ENCODE measurements around the gene GRB2. TPM values are rescaled to one million over a fixed set of nuclear protein-coding genes. Genes with fewer than 3 reads are reported as not detected.

The GRB2 gene
- total and polyA plus RNA-seq, 8 donors, result 18.5 to 64.7 (median 30.8) TPM

GRCh38 chr17:75400326-75400939 is 5.0 kb downstream of the GRB2 start:
- FAIRE-seq (no peak), ATAC-seq (no peak), DNase-seq (peak in 1 of 6 donors; percentile 1)
- Histone ChIP-seq H3K4me3 (no peak overlapping the region), H3K36me3 (no peaks in the 10 kb centered on the region), H3K4me1 (peaks cover 2 to 19% (median 11%) of the 10 kb centered on the region in 3 donors), H3K27ac (no peak overlapping the region), H3K27me3 (no peaks in the 10 kb centered on the region), H3K9me3 (no peaks in the 10 kb centered on the region)
- WGBS, 2 donors, result 92 to 94% methylated on average over 8 of the region's 8 CpGs
- intact Hi-C loops (cut with DNase I), result no loop called here
- no peak for TF ChIP-seq CTCF (IDR thresholded peaks at IDR 0.05)

- H3K27me3 ChIP-seq, result no peaks in the 10 kb centered on the region
- no peaks in the 10 kb centered on the region for H3K9me3 ChIP-seq
- H3K4me1 ChIP-seq, result peaks cover 11 to 29% (median 19%) of the 10 kb centered on the region in 3 donors
- no peak overlapping the region for H3K4me3 ChIP-seq
- 96 to 99% methylated on average over 4 of the region's 4 CpGs for WGBS, 2 donors
- TF ChIP-seq CTCF (IDR thresholded peaks at IDR 0.05), result no peak
- no peak overlapping the region for H3K27ac ChIP-seq
- no peaks in the 10 kb centered on the region for H3K36me3 ChIP-seq
- intact Hi-C loops (cut with DNase I), result no loop called here
- no peak for FAIRE-seq
- DNase-seq, result peak in 1 of 6 donors; percentile 2
- ATAC-seq, result no peak
These were observed 7.2 kb downstream of the GRB2 start for GRCh38 chr17:75398279-75398678.

- H3K4me3 ChIP-seq, result no peak overlapping the region
- no peak for FAIRE-seq
- H3K27me3 ChIP-seq, result no peaks in the 10 kb centered on the region
- 90 to 95% methylated on average over 1 of the region's 1 CpG for WGBS, 2 donors
- H3K4me1 ChIP-seq, result peaks cover 16 to 35% (median 16%) of the 10 kb centered on the region in 3 donors
- TF ChIP-seq CTCF (IDR thresholded peaks at IDR 0.05), result no peak
- intact Hi-C loops (cut with DNase I), result no loop called here
- H3K9me3 ChIP-seq, result no peaks in the 10 kb centered on the region
- no peak overlapping the region for H3K27ac ChIP-seq
- ATAC-seq, result no peak
- no peak for DNase-seq
- no peaks in the 10 kb centered on the region for H3K36me3 ChIP-seq
These were observed 8.3 kb downstream of the GRB2 start for GRCh38 chr17:75397217-75397616.

- Histone ChIP-seq H3K9me3 (no peaks in the 10 kb centered on the region), H3K4me1 (peaks cover 12 to 36% (median 16%) of the 10 kb centered on the region in 3 donors), H3K4me3 (no peak overlapping the region), H3K27ac (no peak overlapping the region), H3K27me3 (no peaks in the 10 kb centered on the region), H3K36me3 (no peaks in the 10 kb centered on the region)
- DNase-seq, result no peak
- intact Hi-C loops (cut with DNase I), result no loop called here
- 47 to 49% methylated on average over 2 of the region's 2 CpGs for WGBS, 2 donors
- no peak for FAIRE-seq
- no peak for ATAC-seq
- no peak for TF ChIP-seq CTCF (IDR thresholded peaks at IDR 0.05)
These were observed 8.7 kb downstream of the GRB2 start for GRCh38 chr17:75396796-75397195.

- 85 to 91% methylated on average over 6 of the region's 6 CpGs for WGBS, 2 donors
- intact Hi-C loops (cut with DNase I), result no loop called here
- no peak for FAIRE-seq
These were observed 9.5 kb downstream of the GRB2 start for GRCh38 chr17:75396025-75396424.

More at GRCh38 chr17:75396025-75396424, 9.5 kb downstream of the GRB2 start:
- Histone ChIP-seq H3K36me3 (no peaks in the 10 kb centered on the region), H3K9me3 (no peaks in the 10 kb centered on the region), H3K4me3 (no peak overlapping the region), H3K4me1 (peaks cover 8 to 38% (median 17%) of the 10 kb centered on the region in 3 donors), H3K27ac (no peak overlapping the region), H3K27me3 (no peaks in the 10 kb centered on the region)
- no peak for ATAC-seq
- DNase-seq, result no peak
- no peak for TF ChIP-seq CTCF (IDR thresholded peaks at IDR 0.05)

Measured in pancreas (tissue), 10 donors.